ENCODE measurements around the gene LYZL6.

GRCh38 chr17:35930211-35931065 is 13.1 kb downstream of the LYZL6 start, which contains the start of gene RDM1:
- TF ChIP-seq CTCF (IDR thresholded peaks at IDR 0.05) = no peak
- no peak for TF ChIP-seq EP300 (IDR thresholded peaks at IDR 0.05)
- no peak for TF ChIP-seq POLR2A (IDR thresholded peaks at IDR 0.05)

All from tibial nerve (tissue), 4 donors.